Esophagus squamous epithelium (tissue), 4 donors: ENCODE measurements around the gene ENOX2.

Experiments
- POLR2A ChIP-seq, 4 donors: fragments of 450-650 bp; IDR thresholded peaks; one replicate each; pipeline ENCODE4 v1.6.1; 2017; ENCODE audit warnings: antibody characterized with exemption in 4 of 4, mild to moderate bottlenecking in 4 of 4, moderate library complexity in 3 of 4
- TF ChIP-seq, protein P1 (sequence below), 6 experiments: fragments of 450-650 bp in 4 of 6; fragments of 200-600 bp in 2 of 6; sonication (generic) in 2 of 6; IDR thresholded peaks; one replicate each; pipeline ENCODE4 v1.5.1; 2016 to 2019; ENCODE audit warnings: antibody characterized with exemption in 6 of 6, mild to moderate bottlenecking in 4 of 6, moderate library complexity in 4 of 6

DNA sequence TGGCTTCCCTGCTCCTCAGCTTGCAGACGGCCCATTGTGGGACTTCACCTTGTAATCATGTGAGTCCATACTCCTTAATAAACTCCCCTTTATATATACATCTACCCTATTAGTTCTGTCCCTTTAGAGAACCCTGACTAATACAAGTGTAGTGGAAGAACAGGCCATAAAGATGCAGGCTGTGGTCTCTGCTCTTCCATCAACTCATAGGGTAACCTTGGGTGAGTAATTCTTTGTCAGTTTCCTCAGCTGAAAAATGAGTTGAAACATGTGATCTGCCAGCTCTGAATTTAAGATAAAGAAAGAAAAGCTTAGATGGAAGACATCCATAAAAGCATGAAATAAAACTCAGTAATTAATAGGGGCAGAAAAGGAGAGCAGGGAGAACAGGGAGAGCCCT is 103.6 kb downstream of the ENOX2 start:
- TF ChIP-seq, protein P1, sequence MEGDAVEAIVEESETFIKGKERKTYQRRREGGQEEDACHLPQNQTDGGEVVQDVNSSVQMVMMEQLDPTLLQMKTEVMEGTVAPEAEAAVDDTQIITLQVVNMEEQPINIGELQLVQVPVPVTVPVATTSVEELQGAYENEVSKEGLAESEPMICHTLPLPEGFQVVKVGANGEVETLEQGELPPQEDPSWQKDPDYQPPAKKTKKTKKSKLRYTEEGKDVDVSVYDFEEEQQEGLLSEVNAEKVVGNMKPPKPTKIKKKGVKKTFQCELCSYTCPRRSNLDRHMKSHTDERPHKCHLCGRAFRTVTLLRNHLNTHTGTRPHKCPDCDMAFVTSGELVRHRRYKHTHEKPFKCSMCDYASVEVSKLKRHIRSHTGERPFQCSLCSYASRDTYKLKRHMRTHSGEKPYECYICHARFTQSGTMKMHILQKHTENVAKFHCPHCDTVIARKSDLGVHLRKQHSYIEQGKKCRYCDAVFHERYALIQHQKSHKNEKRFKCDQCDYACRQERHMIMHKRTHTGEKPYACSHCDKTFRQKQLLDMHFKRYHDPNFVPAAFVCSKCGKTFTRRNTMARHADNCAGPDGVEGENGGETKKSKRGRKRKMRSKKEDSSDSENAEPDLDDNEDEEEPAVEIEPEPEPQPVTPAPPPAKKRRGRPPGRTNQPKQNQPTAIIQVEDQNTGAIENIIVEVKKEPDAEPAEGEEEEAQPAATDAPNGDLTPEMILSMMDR (IDR thresholded peaks at IDR 0.05): no peak
- TF ChIP-seq POLR2A (IDR thresholded peaks at IDR 0.05): no peak
